BE2C (cell line): ENCODE results near the gene ARHGEF12.

Source experiments
- DNase-seq: peaks from one replicate; pipeline ENCODE4 v3.0.0-alpha.2; 2020
- H3K27me3 ChIP-seq: fragments of 250-450 bp; sonication (Bioruptor Pico); 2 replicates; pipeline ENCODE4 v1.5.1; 2020; ENCODE audit warnings: mild to moderate bottlenecking
- H3K36me3 ChIP-seq: fragments of 250-450 bp; sonication (Bioruptor Pico); 2 replicates; pipeline ENCODE4 v1.5.1; 2020; ENCODE audit warnings: mild to moderate bottlenecking
- H3K4me1 ChIP-seq: fragments of 250-450 bp; sonication (Bioruptor Pico); 2 replicates; pipeline ENCODE4 v1.5.1; 2020
- H3K4me3 ChIP-seq: 2 replicates; pipeline ENCODE4 v1.5.1; 2011; ENCODE audit warnings: low read depth, low read length
- H3K9me3 ChIP-seq: fragments of 250-450 bp; sonication (Bioruptor Pico); 2 replicates; pipeline ENCODE4 v1.5.1; 2020
- CTCF ChIP-seq: IDR thresholded peaks from 2 replicates; pipeline ENCODE4 v1.5.1; 2012; ENCODE audit warnings: mild to moderate bottlenecking, low read depth, low read length

Gene ARHGEF12

GRCh38 chr11:120457996-120458395 is 121.8 kb downstream of the ARHGEF12 start:
- H3K27me3 ChIP-seq = no peaks in the 10 kb centered on the region
- H3K9me3 ChIP-seq = no peaks in the 10 kb centered on the region
- no peak for DNase-seq
- TF ChIP-seq CTCF = no peak
- no peak overlapping the region for H3K4me3 ChIP-seq
- H3K4me1 ChIP-seq = no peaks in the 10 kb centered on the region
- H3K36me3 ChIP-seq = peaks cover 64% of the 10 kb centered on the region

DNA sequence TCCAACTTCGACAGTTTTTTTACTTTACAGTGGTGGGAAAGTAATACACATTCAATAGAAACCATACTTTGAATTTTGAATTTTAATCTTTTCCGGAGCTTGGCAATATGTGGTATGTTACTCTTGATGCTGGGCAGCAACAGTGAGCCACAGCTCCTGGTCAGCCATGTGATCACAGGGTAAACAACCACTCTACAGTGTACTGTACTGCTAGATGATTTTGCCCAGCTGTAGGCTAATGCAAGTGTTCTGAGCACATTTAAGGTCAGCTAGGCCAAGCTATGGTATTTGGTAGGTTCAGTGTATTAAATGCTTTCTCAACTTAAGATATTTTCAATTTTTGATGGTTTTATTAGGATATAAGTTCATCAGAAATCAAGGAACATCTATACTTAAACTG is 126.6 kb downstream of the ARHGEF12 start:
- Histone ChIP-seq H3K4me1 (no peaks in the 10 kb centered on the region), H3K4me3 (no peak overlapping the region), H3K27me3 (no peaks in the 10 kb centered on the region), H3K9me3 (no peaks in the 10 kb centered on the region), H3K36me3 (peaks cover 75% of the 10 kb centered on the region)
- no peak for TF ChIP-seq CTCF
- no peak for DNase-seq

GRCh38 chr11:120465921-120466534 is 129.8 kb downstream of the ARHGEF12 start:
- Histone ChIP-seq H3K4me3 (no peak overlapping the region), H3K36me3 (peaks cover 61% of the 10 kb centered on the region), H3K9me3 (no peaks in the 10 kb centered on the region), H3K27me3 (no peaks in the 10 kb centered on the region), H3K4me1 (no peaks in the 10 kb centered on the region)
- TF ChIP-seq CTCF = no peak
- DNase-seq = no peak

- no peaks in the 10 kb centered on the region for H3K27me3 ChIP-seq
- TF ChIP-seq CTCF = no peak
- DNase-seq = no peak
- no peaks in the 10 kb centered on the region for H3K4me1 ChIP-seq
- H3K9me3 ChIP-seq = no peaks in the 10 kb centered on the region
- no peak overlapping the region for H3K4me3 ChIP-seq
- H3K36me3 ChIP-seq = peaks cover 45% of the 10 kb centered on the region
Measured at GRCh38 chr11:120467627-120468026, 131.4 kb downstream of the ARHGEF12 start.

DNA sequence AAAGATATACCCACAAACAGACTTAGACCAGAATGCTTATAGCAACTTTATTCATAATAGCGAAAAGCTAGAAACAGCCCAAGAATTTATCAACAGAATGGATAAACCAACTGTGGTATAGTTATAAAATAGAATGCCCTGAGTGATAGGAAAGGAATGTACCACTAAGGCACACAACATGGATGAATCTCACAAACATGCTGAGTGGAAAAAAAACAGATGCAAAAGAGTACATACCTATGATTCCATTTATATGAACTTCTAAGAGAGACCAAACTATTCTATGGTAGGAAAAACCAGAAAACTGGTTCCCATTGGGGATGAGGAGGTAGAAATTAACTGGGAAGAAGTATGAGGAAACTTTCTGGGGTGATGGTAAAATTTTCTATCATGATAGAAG is 134.9 kb downstream of the ARHGEF12 start:
- Histone ChIP-seq H3K27me3 (no peaks in the 10 kb centered on the region), H3K36me3 (peaks cover 25% of the 10 kb centered on the region), H3K4me3 (no peak overlapping the region), H3K4me1 (no peaks in the 10 kb centered on the region), H3K9me3 (no peaks in the 10 kb centered on the region)
- TF ChIP-seq CTCF = no peak
- DNase-seq = no peak

- no peak for DNase-seq
- no peak overlapping the region for H3K4me3 ChIP-seq
- H3K4me1 ChIP-seq = no peaks in the 10 kb centered on the region
- TF ChIP-seq CTCF = no peak
- H3K36me3 ChIP-seq = peaks cover 25% of the 10 kb centered on the region
- no peaks in the 10 kb centered on the region for H3K27me3 ChIP-seq
- no peaks in the 10 kb centered on the region for H3K9me3 ChIP-seq
Measured at GRCh38 chr11:120471994-120472393, 135.8 kb downstream of the ARHGEF12 start.
